Measurements from ENCODE around the gene NEDD4L.

Gene NEDD4L

DNA sequence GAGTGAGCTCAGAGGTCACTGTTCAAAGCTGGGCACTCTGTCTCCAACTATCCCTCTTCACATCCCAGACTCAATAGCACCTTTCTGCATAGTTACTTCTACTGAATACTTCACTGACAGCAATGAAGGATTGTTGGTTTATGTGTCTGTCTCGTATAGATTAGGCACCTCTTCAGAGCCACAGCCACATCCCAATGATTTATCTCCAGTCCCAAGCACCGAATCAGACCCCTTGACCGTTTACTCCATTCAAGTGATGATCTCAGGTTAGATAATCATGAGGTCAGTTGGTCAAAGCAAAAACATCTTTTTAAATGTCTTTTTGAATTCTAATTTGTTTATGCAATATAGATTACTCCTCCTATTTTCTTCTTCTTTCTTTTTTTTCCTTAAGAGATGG lies 14.7 kb downstream of the NEDD4L start:
- in situ Hi-C loops (cut with HindIII; ENCODE audit: low sequenced_read_pairs), result no loop called here
- TF ChIP-seq, protein P1, sequence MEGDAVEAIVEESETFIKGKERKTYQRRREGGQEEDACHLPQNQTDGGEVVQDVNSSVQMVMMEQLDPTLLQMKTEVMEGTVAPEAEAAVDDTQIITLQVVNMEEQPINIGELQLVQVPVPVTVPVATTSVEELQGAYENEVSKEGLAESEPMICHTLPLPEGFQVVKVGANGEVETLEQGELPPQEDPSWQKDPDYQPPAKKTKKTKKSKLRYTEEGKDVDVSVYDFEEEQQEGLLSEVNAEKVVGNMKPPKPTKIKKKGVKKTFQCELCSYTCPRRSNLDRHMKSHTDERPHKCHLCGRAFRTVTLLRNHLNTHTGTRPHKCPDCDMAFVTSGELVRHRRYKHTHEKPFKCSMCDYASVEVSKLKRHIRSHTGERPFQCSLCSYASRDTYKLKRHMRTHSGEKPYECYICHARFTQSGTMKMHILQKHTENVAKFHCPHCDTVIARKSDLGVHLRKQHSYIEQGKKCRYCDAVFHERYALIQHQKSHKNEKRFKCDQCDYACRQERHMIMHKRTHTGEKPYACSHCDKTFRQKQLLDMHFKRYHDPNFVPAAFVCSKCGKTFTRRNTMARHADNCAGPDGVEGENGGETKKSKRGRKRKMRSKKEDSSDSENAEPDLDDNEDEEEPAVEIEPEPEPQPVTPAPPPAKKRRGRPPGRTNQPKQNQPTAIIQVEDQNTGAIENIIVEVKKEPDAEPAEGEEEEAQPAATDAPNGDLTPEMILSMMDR (IDR thresholded peaks at IDR 0.05; ENCODE audit: low read depth, low read length, missing control alignments), result no peak
- no peak for DNase-seq (ENCODE audit: low read depth)
- no peak overlapping the region for H3K4me3 ChIP-seq (ENCODE audit: low read depth, low read length)

- no peak overlapping the region for H3K4me3 ChIP-seq (ENCODE audit: low read depth, low read length)
- in situ Hi-C loops (cut with HindIII; ENCODE audit: low sequenced_read_pairs), result no loop called here
- TF ChIP-seq, protein P1 (IDR thresholded peaks at IDR 0.05; ENCODE audit: low read depth, low read length, missing control alignments), result no peak
- no peak for DNase-seq (ENCODE audit: low read depth)
Observed at GRCh38 chr18:58060254-58060653, 16.2 kb downstream of the NEDD4L start.

DNA sequence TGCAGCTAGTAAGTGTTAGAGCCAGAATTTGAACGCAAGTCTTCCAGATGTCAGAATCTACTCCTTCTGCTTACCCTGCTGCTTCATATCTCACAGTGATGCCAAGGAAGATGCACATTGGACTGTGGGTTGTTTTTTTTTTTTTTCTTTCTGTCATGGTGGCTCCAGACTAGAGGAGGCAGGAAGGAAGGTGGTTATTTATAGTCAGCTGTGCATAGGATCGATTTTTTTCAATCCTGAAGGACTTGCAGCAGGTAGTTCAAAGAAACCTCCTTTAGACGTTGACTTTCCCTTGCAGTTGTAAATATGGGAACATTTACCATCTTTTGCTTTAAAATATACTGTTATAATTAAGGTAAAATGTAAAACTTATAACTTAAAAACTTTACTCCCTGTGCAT lies 17.3 kb downstream of the NEDD4L start:
- in situ Hi-C loops (cut with HindIII; ENCODE audit: low sequenced_read_pairs), result no loop called here
- TF ChIP-seq, protein P1 (IDR thresholded peaks at IDR 0.05; ENCODE audit: low read depth, low read length, missing control alignments), result no peak
- DNase-seq (ENCODE audit: low read depth), result no peak
- H3K4me3 ChIP-seq (ENCODE audit: low read depth, low read length), result no peak overlapping the region

GRCh38 chr18:58064406-58064998 lies 20.5 kb downstream of the NEDD4L start:
- in situ Hi-C loops (cut with HindIII; ENCODE audit: low sequenced_read_pairs), result no loop called here

DNA sequence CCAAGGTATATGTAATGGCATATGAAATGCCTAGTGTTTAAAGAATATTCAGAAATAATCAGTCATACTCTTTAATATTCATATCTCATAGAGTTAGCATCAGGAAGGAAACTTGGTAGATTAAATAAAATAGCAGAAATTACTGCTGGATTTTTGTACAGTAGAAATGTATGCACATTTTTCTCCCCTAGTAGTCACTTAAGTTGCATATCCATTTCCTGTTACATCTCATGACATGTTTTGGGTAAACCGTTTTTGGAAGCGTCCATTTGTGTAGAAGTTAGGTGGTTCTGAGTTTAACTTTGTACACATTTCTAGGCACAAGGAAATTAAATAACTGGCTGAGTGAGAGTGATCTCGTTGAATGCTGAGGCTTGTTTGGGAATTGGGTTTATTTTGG lies 21.9 kb downstream of the NEDD4L start:
- TF ChIP-seq, protein P1 (IDR thresholded peaks at IDR 0.05; ENCODE audit: low read depth, low read length, missing control alignments), result no peak
- no peak overlapping the region for H3K4me3 ChIP-seq (ENCODE audit: low read depth, low read length)
- no peak for DNase-seq (ENCODE audit: low read depth)
- in situ Hi-C loops (cut with HindIII; ENCODE audit: low sequenced_read_pairs), result no loop called here

More at GRCh38 chr18:58064406-58064998, 20.5 kb downstream of the NEDD4L start:
- TF ChIP-seq, protein P1 (IDR thresholded peaks at IDR 0.05; ENCODE audit: low read depth, low read length, missing control alignments), result no peak
- DNase-seq (ENCODE audit: low read depth), result no peak
- H3K4me3 ChIP-seq (ENCODE audit: low read depth, low read length), result no peak overlapping the region

DNA sequence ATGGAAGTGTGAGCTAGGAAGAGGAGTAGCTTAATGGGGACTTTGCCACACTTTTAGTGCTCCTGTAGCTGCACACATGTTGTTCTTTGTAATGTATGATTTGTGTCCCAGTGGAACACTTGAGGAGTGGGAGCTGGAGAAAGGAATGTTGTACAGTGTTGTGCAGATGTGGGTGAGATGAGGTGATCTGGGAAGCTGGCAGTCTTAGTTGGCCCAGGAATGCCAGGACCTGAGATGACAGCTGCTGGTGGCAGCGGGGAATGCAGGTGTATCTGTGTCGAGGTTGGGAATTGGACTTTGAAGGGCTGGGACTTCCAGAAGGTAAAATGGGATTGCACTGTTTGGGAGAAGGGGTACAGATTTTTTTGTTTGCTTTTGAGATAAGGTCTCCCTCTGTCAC lies 23.6 kb downstream of the NEDD4L start:
- in situ Hi-C loops (cut with HindIII; ENCODE audit: low sequenced_read_pairs), result no loop called here
- DNase-seq (ENCODE audit: low read depth), result no peak
- no peak overlapping the region for H3K4me3 ChIP-seq (ENCODE audit: low read depth, low read length)
- TF ChIP-seq, protein P1 (IDR thresholded peaks at IDR 0.05; ENCODE audit: low read depth, low read length, missing control alignments), result no peak

All from astrocyte of the cerebellum (primary cell).